ENCODE results near the gene THOP1.

The THOP1 gene

DNA sequence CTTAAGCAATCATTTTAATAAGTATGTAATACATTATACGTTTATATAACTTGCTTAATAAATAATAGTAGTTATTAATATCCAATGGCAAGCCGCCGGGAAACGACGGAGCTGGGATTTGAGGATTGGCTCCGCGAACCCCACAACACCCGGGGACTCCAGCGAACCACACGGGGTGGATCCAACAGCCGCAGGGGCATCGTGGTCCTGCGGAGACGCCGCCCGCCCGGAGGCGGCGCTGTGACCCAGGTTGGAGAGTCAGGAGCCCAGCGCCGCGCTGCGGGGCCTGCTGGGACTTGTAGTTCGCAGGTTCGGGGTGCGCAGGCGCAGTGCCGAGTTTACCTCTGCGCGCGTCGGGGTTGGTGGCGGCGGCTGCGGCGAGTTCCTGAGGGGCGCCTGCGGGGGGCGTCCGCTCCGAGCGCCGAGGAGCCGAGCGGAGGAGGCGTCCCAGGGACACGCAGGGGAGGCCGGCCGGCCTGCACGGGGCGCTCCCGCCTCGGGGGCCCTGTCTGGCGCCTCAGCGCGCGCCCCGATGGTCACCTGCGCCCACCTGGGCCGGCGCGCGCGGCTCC is 34.3 kb downstream of the THOP1 start, which contains the start of gene ZNF554:
TSS of gene ZNF554 (plus strand) at position 329 of the 572 bp plus-strand sequence. CDS start at position 533, 204 bp downstream.
- peak; percentile 96 for DNase-seq

DNA sequence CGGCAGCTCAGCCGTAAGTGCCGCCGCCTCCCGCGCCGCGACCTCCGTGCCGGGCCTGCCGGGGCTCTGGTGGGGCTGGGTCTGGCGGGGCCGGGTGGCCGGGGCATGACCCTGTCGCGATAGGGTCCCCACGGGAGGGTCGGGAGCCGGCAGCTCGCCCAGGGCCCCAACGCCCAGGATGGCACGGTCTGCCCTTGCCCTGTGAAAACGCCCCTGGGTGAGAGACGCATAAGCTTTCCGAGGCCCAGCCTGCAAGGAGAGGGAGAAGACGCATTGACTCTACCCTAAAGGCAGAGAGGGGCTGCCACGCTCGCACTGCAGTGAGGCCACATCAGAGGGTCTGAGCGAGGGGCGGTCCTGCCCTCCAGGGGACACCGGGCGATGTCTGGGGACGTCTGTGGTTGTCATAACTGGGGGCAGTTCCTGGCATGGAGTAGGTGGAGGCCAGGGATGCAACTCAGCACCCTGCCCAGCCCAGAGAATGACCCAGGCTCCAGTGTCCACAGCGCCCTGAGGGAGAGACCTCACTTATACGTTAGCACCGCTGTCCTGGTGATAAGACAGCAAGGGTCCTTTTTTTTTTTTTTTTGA is 34.9 kb downstream of the THOP1 start:
- DNase-seq: no peak

DNA sequence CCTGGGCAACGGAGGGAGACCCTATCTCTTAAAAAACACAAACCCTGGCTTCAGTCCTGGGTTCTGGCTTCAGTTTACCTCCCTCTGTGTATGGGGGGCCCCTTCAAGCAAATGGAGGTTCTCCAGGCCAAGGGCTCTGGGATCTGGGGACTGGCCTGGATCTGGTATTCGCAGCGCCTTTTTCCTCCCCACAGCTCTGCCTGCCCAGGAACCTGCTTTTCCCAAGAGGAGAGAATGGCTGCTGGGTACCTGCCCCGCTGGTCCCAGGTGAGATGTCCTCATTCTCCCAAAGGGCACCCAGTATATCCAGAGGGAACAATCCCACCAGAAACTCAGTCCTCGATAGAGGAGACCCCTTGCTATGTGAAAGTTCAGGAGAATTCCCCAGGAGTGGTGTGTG is 37.5 kb downstream of the THOP1 start:
- no peak for DNase-seq

DNA sequence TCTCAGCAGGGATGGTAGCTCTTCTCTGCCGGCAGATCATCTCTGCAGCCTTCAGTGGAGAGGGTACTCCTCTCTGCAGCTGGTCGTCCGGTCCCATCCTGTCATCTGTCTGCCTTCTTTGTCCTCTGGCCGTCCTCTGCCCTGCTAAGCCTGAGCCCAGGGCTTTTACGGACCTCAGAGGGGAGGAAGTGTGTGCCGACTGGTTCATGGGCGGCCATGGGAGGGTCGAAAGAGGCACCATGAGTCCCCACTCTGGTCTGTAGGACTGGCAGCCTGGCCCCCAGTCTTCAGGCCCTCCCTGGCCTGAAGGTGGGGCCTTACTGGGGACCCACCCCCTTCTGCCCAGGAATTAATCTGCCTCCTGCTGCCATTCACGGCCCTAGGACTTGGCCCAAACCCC is 38.3 kb downstream of the THOP1 start:
- DNase-seq: no peak

DNA sequence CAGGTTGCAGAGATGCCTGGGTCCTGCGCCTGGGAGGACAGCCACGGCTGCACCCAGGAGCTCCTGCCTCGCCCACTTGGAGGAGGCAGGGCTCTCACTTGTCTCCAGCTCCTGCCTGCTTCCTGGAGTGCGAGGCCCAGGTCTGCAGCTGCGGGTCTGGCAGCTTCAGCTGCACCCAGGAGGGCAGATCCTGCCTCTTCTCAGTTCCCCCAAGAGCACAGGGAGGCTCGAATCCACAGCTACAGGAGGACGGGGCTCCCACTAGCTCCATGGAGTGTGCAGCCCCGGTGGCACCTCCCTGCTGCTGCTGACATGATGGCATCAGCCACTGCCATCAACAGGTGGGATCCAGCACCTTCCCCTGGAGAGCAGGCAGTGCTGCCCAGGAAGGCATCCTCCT is 38.8 kb downstream of the THOP1 start:
- DNase-seq: no peak

DNA sequence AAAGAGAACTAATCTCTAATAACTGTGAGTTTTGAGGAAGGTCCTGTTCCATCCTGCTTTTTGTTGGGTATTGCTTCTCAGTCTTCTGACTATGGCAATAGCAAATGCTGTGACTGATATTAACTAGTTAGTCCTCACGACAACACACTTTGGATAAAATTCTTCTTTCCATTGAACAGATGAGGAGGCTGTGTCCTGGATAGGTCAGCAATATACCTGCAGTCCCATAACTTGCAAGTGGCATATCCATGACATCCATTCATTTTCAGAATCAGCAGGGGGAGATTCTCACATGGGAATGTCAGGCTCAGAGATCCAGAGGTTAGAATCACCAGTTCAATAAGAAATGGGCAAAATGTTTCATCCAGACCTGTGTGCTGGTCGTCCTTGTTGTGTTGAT is 41.7 kb downstream of the THOP1 start:
- no peak for DNase-seq

DNA sequence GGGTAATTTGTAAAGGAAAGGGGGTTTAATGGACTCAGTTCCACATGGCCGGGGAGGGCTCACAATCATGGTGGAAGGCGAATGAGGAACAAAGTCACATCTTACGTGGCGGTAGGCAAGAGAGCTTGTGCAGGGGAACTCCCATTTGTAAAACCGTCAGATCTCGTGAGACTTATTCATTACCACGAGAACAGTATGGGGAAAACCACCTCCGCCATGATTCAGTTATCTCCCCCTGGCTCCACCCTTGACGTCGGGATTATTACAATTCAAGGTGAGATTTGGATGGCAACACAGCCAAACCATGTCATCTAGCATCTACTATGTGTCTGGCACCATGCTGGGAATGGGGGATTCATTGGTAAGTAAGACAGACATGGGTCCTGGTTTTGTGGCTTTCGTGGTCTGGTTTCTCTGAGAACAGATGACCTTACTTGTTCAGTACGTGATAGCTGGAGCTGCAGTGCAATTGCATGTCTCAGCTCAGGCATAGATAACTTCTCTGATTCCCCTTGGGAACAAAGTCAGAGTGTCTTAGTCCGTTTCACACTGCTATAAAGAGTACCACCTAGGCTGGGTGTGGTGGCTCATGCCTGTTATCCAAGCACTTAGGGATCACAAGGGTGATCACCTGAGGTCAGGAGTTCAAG is 42.7 kb downstream of the THOP1 start:
- no peak for DNase-seq

DNA sequence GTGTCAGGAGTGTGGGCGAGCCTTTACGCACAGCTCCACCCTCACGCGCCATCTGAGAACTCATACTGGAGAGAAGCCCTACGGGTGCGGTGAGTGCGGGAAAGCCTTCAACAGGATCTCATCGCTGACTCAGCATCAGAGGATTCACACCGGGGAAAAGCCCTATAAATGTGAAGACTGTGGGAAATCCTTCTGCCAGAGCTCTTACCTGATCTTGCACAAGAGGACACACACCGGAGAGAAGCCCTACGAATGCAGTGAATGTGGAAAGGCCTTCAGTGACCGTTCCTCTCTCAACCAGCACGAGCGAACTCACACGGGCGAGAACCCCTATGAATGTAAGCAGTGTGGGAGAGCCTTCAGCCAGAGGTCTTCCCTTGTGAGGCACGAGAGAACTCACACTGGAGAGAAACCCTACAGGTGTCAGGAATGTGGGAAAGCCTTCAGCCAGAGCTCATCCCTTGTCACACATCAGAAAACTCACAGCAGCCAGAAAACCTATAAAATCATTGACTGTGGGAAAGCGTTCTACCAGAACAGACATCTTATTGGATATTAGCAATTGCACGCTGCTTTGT is 49.1 kb downstream of the THOP1 start:
- DNase-seq: no peak

DNA sequence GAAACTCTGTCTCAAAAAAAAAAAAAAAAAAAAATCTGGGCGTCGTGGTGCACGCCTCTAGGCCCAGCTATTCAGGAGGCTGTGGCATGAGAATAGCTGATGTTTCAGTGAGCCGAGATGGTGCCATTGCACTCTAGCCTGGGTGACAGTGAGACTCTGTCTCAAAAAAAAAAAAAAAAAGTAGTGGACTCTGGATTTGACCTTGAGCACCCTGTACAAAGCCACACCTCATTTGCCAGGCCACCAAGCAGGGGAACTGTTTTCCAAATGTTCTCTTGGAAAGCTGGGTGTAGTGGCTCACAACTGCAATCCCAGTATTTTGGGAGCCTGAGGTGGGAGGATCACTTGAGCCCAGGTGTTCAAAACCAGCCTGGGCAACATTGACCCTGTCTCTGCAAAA is 52.1 kb downstream of the THOP1 start:
- no peak for DNase-seq

DNA sequence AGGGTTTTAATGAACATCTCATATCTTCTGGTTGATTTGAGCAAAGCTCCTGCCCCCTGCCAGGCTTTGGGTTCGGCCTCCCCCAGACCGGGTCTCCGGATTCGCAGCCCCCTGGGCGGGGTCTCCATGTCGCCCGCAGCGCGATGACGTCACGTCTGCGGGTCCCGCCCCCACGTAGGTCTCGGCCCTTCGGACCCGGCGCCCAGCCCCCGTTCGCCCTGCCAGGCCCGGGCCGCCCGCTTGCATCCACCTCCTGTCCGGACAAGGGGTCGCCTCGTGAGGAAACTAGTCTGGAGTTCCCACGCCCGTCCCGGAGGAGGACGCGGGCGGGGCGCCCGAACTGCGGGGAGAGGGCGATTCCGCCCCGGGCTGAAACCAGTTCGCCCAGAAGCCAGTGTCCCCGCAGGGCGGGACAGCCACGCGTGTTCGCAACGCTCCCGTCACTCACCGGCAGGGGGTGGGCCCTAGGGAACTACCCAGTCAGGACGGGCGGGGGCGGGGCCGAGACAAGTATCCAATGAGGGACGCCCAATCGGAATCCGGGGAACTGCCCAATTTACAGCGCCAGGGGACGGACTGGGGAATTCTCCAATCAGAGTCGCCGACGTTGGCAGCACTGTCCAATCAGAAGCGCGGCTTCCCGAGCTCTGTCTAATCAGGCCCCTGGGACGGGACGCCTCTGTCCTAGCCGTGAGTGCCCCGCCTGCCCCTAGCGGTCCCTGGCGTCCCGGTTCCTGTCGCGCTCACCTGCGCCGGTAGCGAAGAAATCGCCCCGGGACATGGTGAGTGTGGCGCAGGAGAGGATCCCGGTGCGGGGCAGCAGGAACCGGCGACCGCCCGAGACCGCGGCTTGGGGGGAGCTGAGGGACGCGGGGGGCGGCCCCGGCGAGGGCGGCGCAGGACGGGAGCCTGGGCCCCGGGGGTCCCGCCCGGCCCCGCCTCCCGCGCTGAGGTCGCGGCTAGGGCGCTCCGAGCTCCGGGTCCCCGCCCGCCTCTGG is 55.8 kb downstream of the THOP1 start, which contains the start of gene ZNF555:
TSS of gene ZNF555 (plus strand) at position 682 of the 998 bp plus-strand sequence. CDS start at position 780, 98 bp downstream.
- peak; percentile 97 for DNase-seq

DNA sequence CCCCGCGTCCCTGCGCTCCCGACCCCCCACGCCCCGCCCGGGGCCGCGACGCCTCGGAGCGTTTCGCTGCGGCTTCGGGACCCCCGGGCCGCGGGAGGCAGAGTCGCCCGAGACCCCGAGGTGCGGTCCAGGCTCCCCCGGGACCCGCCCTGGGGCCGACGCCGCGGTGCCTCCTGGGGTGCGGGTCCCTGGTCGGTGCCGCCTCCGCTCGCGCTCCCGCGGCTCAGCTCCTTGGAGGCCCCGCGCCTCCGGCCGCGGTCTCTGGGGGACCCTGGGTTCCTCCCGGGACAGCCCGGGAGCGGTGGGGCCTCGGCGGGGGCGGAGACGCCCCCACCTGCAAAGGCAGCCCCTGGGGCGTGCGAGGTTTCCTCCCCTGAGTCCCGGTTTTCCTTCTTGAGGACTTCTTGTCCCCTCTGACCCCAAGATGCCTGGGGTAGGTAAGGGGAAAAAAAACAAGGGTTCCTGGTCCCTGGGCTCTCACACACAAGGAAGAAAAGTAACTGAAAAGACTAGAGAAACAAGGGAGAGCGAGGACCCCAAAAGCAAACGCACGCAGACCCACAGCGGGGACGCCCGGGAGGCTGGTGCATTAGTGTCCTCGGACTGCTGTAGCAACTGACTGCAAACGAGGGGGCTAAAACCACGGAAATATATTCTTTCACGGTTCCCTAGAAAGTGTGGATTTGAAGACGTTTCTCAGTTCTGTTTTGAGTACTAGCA is 56.7 kb downstream of the THOP1 start:
- DNase-seq: no peak

DNA sequence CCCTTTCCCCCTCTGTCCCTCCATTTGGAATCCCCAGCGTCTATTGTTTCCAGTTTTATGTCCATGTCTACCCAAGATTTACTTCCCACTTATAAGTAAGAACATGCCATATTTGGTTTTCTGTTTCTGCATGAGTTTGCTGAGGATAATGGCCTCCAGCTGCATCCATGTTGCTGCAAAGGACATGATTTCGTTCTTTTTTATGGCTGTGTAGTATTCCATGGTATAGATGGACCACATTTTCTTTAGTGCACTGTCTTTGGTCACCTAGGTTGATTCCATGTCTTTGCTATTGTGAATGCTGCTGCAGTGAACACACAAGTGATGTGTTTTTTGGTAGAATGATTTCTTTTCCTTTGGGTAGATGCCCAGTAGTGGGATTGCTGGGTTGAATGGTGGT is 59.8 kb downstream of the THOP1 start:
- DNase-seq: no peak

DNA sequence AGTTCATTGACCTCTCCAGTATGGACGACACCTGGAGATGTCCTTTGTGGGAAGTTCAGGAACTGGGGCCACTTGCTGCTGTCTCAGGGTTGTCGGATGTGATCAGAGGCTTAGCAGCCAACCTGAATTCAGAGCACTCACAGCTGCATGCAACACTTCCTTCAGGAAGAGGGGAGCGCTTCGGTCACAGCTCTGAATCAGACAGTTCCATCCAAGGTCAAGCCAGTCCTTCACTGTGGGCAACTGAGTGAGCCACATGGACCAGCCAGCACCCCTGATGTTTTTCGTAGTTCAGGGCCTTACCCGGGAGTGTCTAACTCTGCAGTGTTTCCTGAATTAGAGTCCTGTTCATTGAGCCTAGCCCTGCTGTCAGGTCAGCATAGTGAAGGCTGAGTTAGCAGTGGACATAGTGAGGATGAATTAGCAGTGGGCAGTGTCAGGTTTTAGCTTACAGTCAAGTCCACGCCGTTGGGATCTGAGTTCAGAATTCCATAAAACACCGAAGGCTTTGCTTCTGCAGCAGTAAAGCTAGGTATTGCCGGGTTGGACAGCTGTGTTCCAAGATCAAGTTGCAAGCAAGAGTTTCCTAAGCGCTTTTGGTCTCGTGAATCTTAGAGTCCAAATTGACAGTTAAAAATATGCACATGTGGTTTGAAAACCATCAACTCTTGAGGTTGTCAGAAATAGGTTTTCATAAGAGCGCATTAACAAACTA is 61.0 kb downstream of the THOP1 start:
- no peak for DNase-seq

DNA sequence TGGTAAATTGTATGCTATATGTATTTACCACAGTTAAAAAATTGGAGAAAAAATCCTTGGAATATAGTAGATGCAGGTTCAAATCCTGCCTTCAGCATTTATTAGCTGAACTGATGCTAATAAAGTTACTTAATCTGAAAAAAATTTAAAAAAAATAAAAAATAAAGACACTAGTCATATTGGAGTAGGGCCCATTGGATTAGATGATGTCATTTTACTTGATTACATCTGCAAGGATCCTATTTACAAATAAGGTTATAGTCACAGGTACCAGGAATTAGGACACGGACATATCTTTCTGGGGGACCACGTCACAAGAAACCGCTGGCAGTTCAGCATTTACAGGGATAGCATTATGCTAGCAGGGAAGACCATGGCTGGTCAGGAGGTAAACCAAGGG is 62.2 kb downstream of the THOP1 start:
- no peak for DNase-seq

DNA sequence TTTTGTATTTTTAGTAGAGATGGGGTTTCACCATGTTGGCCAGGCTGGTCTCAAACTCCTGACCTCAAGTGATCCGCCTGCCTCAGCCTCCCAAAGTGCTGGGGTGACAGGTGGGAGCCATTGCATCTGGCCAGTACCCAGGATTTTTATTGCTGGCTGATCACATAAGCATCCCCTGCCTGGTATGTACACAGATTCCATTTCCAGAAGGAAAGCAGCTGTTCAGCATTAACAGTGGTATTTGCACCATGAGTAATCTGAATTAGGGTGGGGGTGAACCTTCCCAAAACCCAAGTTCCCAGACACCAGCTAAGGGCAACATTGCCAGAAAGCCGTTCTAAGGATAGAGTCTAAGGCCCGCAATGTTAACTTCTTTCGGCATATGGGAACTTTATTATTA is 63.3 kb downstream of the THOP1 start:
- DNase-seq: no peak

DNA sequence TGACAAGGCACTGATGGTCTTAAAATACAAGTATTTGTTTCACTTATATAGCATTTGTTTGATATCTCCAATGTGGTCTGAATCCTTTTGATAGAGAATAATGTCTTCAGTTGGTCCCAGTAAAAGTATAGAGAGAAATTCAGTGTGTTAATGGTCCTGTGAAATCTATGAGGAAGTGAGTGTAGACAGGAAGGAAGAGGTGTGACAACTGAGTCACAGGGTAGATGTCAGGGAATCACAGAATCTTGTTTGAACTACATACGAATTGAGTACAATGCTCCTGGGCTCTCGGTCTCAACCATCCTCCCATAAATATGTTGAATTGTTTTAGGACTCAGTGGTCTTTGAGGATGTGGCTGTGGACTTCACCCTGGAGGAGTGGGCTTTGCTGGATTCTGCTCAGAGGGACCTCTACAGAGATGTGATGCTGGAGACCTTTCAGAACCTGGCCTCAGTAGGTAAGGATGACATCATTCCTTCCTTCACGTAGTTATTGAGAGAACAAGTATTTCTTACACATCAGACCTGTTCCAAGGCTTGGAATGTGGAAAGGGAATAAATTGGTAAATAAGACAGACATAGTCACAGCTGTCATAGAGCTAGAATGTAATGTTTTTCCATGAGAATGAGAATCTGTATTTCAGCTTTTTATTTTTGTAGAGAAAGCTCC is 65.1 kb downstream of the THOP1 start:
- no peak for DNase-seq

DNA sequence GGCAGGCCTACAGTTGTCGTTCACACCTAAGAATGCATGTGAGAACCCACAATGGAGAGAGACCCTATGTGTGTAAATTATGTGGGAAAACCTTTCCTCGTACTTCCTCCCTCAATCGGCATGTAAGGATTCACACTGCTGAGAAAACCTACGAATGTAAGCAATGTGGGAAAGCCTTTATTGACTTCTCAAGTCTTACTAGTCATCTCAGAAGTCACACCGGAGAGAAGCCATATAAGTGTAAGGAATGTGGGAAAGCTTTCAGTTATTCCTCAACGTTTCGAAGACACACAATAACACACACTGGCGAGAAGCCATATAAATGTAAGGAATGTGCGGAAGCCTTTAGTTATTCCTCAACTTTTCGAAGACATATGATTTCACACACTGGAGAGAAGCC is 67.3 kb downstream of the THOP1 start:
- DNase-seq: no peak

DNA sequence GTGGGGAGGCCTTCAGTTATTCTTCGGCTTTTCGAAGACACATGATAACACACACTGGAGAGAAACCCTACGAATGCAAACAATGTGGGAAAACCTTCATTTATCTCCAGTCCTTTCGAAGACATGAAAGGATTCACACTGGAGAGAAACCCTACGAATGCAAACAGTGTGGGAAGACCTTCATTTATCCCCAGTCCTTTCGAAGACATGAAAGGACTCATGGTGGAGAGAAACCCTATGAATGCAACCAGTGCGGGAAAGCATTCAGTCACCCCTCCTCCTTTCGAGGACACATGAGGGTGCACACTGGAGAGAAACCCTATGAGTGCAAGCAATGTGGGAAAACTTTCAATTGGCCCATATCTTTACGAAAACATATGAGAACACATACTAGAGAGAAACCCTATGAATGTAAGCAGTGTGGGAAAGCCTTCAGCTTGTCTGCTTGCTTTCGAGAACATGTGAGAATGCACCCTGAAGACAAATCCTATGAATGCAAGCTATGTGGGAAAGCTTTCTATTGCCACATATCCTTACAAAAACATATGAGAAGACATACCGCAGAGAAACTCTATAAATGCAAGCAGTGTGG is 67.8 kb downstream of the THOP1 start:
- DNase-seq: no peak

DNA sequence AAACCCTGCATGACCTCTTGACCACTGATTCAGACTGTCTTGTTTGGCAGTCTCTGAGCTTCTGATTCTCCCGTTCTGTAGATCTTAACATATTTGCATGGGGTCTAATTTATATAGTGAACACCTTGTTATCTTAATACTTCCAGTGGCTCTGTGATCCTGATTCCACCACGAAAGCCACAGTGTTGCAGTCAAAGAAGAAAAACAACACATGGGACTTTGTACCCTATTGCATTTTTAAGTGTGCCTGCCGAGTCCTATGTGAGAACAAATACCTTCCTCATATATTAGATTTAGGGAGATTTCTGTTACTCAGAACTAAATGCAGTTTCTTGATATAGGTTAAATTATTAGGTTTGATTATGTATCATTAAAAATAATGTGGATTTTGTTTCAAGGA is 69.5 kb downstream of the THOP1 start:
- no peak for DNase-seq

DNA sequence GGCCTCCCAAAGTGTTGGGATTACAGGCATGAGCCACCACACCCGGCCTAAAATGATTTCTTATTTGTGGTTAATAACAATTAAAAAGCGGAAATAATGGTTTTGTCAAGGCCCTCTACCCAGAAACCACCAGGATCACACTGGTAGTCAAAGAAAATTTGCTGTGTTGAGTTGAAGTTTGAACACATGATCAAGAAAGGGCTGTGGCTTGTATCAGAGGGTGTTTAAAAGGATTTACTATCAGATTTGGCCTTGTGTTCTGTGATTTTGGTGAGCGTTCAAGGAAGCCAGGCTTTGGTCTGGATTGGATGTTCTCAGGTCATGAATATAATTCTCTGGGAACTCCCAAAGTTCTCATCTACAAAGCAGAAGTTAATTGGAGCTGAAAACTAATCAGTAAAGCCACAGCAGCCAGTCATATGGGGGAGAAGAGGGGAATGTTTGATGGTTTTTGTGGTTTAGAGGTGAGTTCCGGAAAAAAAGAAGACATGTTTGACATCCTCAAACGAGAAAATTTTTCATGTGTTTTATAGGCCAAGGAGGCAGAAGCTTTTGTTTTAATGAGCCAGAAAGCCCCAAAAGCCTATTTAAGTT is 71.3 kb downstream of the THOP1 start:
- no peak for DNase-seq

All from NCI-H1048 (cell line).